Stimulated activated CD4-positive, alpha-beta T cell treated with anti-CD3 and anti-CD28 coated beads, Interleukin-4, amount 100 ng/mL, for 48 hours (primary cell): ENCODE results near the gene IDUA.

Source experiments
- DNase-seq, 2 donors: peaks; one replicate each; pipeline ENCODE4 v3.0.0-alpha.2; 2020; ENCODE audit warnings: low read depth in 2 of 2

IDUA gene

GRCh38 chr4:1000686-1001260, 13.9 kb downstream of the IDUA start:
- no peak for DNase-seq

GRCh38 chr4:1001561-1002130, 14.8 kb downstream of the IDUA start:
- no peak for DNase-seq

GRCh38 chr4:1002131-1002630, 15.3 kb downstream of the IDUA start:
- DNase-seq = no peak

GRCh38 chr4:1002631-1003251, 15.9 kb downstream of the IDUA start:
- no peak for DNase-seq

- no peak for DNase-seq
Measured at GRCh38 chr4:1003271-1004070, 16.6 kb downstream of the IDUA start.

- DNase-seq = no peak
Measured at GRCh38 chr4:1004071-1004418, 17.2 kb downstream of the IDUA start.

GRCh38 chr4:1004557-1005485, 18.0 kb downstream of the IDUA start:
- no peak for DNase-seq

GRCh38 chr4:1006856-1007255, 20.0 kb downstream of the IDUA start:
- no peak for DNase-seq

- DNase-seq = no peak
Measured at GRCh38 chr4:1008840-1009541, 22.1 kb downstream of the IDUA start.

GRCh38 chr4:1009542-1010394, 22.9 kb downstream of the IDUA start:
- peak; percentile 63 to 72 for DNase-seq

- peak; percentile 57 to 63 for DNase-seq
Measured at GRCh38 chr4:1010395-1011021, 23.7 kb downstream of the IDUA start.

GRCh38 chr4:1011022-1011665, 24.3 kb downstream of the IDUA start, which contains the start of gene FGFRL1:
TSS of gene FGFRL1 (plus strand) at chr4:1011626. CDS start at chr4:1012486, 860 bp downstream.
- DNase-seq = peak; percentile 91

- no peak for DNase-seq
Measured at GRCh38 chr4:1011666-1012033, 24.8 kb downstream of the IDUA start.

GRCh38 chr4:1012034-1012739, 25.3 kb downstream of the IDUA start:
- DNase-seq = no peak

GRCh38 chr4:1013225-1014073, 26.6 kb downstream of the IDUA start:
- no peak for DNase-seq

GRCh38 chr4:1014291-1015167, 27.7 kb downstream of the IDUA start:
- DNase-seq = no peak
